NCI-H1092 treated with DMSO at 0.1 percent for 48 hours (cell line): ENCODE data around the gene GATA3.

Source experiments
- DNase-seq: peaks from one replicate; lab custom pipeline; 2025; lab: John Stamatoyannopoulos, UW

Gene GATA3

DNA sequence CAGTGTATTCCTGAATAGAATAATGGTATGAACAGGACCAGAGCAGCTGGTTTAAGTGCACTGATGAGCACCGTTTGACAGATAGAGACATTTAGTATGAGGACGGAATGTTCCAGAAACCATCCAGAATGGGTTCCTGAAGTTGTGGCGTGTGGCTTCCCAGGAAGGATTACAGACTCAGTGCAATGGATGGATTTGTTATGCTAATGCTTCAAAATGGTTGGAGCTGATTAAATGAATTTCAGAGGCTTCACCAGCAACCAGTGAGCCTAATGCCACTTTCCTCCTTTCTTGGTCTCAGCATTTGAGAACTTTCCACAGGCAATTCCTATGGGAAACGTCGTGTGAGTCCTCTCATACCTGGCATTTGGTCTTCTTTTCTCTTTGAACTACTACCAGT, 9.9 kb downstream of the GATA3 start:
- no peak for DNase-seq

DNA sequence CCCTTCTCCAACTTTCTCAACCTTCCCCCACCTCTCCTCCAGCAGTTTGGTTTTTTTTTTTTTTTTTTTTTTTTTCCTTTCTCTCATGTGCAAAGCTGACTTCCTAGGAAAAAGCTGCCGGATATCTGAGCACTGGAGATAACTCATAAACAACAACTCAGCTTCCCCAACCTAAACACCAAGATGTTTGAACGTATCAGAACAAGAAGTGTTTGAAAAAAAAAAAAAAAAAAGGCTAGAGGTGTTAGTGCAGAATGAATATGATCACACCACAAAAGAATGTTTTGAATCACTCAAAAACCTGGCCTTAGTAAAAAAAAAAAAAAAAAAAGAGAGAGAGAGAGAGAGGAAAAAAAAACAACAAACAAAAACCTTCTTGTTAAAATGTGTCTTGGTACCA, 11.2 kb downstream of the GATA3 start:
- no peak for DNase-seq

DNA sequence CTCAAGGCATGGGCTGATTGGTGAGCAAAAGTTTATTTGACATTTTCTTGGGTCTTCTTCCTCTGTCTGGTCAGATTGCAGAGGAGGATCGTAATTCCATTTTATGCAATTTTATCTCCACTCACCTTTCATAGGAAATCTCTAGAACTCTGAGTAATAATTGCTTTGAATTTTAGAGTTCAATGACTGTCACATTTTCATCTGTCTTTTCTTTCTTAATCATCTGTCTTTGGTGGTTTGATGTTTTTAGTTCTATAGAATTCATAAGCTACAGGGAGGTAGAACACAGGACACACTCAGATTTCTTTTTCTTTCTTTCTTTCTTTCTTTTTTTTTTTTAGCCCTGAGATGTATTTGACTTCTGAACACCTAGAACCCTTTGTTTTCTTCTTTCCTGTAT, 11.6 kb downstream of the GATA3 start:
- DNase-seq = no peak

DNA sequence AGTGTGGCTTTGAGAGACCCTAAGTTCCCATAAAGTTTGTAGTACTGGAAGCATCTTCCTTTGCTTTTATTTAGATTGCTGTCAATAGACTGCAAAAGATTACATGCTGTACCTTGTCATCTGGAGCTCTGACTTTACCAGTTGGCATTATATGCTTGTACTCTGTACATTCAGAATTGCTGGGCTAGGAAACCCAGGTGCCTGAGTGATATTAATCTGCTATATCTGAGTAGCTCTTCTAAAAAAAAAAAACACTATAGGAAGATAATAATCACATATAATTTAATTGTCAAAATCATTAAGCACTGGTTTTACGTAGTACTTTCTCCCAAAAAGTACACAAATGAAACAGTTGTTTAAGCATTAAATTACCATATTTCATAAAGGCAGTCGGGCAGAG, 12.3 kb downstream of the GATA3 start:
- DNase-seq = no peak

DNA sequence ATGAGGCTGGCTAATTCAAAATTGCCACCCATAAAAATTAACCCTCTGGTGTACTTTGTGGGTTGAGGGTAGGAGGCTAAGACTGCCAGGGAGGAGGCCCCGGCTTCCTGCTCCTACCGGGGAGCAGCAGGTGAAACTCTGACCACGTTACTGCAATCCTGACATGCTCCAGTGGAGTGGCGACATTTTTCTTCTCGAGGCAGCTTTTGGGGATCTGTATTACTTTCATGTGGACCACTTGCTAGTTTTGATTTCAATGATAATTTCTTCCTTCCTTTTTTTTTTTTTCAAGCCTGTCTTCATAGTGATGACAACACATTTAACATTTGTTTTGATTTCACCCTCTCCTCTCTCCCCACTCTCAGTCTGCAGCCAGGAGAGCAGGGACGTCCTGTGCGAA, 14.6 kb downstream of the GATA3 start:
- no peak for DNase-seq

DNA sequence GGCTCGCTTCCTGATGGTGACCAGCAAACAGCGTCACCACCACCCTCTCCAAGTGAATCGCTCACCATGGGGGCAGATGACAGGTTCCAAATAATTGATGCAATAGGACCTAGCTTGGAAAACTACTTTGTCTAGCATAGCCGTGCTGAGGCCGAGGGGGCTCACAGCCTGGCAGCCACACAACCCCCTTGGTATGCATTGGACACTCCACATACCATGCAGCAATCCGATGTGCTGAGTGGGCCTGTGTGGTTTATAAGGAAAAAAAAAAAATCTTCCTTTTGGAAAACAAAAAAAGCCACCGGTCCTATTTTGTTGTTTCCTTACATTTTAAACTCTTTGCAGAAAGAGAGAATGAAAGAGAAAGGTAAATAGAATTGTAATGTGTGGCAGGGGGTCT, 15.1 kb downstream of the GATA3 start:
- DNase-seq = no peak

DNA sequence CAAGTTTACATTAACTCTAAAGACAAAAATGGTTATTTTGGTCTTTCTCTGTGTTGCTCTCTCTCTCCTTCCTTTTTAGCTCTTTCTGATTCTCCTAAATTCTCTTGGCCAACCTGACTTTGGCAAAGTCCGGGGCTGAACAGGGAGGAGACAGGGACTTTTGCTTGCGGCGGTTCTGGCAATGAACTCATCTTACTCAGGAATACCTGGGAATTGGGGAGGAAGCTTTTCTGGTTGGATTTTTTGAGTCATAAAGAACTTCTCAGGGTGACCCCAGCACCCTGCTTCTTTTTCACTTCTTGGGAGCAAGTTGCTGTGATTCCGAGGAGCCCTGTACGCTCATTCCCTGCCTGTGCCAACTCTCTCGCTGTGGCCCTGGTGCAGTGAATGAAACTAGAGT, 16.0 kb downstream of the GATA3 start:
- no peak for DNase-seq

DNA sequence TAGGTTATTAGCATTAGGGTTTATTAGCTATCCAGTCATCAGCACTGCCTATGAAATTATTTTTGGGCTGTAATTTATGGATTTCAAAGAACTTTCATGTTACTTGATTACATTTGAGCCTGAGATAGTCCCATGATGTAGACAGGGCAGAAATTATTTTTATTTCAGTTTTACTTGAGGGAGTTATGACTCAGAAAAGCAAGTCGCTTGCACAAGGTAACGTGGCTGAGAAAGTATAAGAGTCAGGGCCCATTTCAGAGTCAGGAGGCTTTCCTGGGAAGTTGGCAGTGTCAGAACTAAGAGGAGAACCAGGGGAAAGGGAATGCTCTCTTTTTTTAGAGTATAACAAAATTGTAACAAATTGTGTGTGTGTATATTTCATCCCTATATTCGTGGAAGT, 16.5 kb downstream of the GATA3 start:
- no peak for DNase-seq

DNA sequence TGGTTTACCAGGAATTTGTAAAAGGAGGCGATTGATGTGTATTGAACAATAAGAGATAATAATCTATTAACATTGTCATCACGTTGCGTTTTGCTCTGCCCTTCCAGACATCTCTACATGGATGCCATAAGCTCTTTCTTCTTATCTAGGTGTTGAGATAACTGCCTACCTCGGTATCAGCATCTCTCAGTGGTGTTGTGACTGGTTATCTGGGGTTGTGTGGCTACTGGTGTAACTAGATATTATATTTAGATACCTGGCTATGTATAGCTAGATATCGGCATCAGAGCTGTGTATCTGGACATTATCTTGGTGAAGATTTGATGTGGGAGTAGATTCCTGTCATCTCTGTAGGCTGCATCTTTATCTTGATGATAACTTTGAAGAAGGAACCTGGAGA, 17.2 kb downstream of the GATA3 start:
- DNase-seq = no peak

DNA sequence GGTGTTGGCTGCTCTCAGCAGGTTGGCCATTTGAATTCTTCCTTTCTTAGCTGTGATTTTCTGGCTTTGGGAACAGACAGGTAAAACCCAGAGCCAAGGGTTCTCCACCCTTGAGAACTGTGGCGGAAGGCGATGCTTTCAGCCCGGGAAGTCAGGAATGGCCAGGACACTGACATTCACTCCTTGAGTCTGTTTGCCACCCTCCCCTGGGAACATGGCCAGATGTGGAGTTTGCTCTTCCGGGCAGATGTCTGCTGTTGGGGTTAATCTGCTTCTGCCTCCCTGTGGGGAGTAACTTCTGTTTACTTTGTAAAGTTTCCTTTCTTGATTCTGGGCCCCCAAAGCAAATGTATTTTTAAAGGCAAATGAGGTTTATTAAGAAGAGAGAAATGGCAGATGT, 17.7 kb downstream of the GATA3 start:
- no peak for DNase-seq

DNA sequence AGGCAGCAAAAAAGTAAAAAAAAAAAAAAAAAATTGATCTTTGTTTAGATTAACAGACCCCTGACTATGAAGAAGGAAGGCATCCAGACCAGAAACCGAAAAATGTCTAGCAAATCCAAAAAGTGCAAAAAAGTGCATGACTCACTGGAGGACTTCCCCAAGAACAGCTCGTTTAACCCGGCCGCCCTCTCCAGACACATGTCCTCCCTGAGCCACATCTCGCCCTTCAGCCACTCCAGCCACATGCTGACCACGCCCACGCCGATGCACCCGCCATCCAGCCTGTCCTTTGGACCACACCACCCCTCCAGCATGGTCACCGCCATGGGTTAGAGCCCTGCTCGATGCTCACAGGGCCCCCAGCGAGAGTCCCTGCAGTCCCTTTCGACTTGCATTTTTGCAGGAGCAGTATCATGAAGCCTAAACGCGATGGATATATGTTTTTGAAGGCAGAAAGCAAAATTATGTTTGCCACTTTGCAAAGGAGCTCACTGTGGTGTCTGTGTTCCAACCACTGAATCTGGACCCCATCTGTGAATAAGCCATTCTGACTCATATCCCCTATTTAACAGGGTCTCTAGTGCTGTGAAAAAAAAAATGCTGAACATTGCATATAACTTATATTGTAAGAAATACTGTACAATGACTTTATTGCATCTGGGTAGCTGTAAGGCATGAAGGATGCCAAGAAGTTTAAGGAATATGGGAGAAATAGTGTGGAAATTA, 19.4 kb downstream of the GATA3 start:
- no peak for DNase-seq

DNA sequence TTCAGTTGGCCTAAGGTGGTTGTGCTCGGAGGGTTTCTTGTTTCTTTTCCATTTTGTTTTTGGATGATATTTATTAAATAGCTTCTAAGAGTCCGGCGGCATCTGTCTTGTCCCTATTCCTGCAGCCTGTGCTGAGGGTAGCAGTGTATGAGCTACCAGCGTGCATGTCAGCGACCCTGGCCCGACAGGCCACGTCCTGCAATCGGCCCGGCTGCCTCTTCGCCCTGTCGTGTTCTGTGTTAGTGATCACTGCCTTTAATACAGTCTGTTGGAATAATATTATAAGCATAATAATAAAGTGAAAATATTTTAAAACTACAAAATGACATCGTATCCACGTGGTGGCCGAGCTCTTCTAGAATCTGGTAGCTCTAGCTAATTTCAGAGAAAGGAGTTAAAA, 20.4 kb downstream of the GATA3 start:
- DNase-seq = no peak

DNA sequence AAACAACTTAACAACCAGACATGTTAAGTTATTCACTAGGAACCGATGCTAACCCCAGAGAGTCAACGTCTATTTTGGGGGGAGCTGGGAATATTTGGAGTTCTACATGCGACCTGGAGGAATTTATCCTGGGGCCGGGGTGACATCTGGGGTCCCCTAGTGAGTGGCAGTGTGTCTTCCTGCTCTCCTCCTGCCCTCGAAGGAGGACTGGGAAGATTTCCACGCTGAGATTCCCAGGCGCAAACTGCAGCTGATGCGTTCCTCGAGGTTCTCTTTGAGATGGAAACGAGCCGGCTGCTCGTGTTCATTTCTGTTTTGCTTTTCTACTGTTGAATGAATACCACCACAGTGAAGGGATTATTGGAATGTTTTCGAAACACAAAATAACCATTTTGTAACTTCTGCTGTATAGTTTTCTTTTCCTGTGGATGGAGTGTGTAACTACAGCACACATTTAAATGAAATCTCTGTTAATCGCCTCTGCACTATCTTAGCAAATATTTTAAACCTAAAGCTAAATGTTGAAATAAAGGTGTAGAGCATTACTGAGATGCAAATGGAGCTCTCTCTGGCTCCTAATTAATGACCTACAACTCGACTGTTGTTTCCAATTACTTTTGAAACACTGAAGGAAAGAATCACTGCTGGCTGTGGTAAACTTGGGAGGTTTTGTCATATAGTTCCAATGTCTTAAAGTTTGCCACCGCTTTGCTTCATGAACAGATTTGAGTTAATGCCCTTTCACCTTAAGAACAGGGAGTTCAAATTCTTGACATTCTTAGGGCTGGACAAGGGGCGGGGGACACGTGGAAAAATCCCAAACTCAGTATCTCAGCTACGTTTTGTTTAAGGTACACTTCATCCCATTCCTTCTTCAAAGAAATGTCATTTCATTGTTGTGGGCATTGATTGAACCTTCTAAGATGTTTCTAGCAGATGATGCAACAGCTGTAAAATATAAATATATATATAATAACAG, 21.1 kb downstream of the GATA3 start:
- DNase-seq = no peak

DNA sequence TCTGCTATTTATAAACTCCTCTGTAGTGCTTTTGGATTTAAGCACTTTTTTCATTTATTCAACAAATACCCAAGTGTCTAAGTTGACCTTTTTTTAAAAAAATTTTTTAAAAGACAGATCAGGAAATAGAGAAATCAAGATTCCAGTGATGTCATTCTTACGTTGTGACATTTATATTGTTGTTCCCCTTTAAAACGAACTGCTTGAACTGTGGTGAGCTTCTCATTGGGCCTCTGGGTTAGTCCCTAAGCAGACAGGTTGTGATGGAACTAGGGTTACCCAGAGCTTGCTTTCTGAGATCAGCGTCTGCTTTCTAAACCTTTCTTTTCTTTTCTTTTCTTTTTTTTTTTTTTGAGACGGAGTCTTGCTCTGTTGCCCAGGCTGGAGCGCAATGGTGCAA, 22.4 kb downstream of the GATA3 start:
- DNase-seq = no peak

DNA sequence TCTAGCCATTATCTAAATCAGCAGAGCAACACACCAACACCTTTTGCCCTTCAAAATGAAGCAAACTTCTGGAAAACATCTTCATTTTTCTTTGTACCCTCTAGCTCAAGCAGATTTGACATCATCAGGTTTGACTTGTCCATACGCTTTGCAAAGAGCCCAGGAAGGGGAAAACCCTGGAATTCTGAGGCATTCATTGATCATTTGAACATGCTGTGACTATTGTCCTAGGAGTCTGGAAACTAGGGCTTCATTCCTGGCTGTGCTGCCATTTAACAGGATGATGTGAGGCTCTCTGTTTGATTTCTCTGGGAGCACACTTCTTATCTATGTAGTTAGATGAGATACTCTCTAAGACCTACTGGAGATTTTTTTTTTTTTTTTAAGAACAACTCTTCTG, 23.5 kb downstream of the GATA3 start:
- no peak for DNase-seq

DNA sequence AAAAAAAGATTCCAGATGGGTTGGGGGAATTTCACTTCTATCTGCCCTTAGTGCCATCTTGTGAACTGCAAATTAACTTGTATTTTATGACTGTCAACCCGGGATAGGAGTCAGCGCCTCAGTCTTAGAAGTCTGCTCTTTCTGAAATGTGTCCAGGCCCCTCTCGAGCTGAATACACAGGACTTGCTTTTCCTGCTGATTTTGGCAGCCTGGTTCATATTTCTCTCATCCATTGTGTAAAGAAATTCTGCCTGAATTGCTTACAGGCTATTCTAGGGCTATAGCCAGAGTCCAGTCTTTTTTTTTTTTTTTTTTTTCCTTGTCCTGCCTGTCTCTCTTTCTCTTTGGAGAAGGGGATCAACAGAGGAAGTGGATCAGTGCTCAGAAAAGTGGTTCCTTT, 24.6 kb downstream of the GATA3 start:
- no peak for DNase-seq

DNA sequence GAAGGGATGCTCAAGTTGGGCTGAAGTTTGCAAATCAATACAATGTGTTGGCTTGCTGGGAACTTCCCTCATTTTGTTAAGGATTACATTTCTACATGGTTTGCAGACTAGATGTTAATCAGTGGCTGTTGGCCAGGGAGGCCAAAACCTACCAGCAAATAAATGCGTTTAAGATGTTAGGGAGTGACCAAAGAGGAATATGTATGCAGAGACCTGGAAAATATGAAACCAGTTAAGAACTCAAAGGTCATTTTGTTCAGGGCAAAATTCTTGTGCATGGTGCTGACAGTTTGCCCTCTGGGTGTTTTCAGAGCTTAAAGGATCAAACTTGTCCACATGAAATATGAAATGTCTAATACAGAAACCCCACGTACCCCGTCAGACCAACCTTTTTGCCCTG, 30.3 kb downstream of the GATA3 start:
- DNase-seq = no peak

DNA sequence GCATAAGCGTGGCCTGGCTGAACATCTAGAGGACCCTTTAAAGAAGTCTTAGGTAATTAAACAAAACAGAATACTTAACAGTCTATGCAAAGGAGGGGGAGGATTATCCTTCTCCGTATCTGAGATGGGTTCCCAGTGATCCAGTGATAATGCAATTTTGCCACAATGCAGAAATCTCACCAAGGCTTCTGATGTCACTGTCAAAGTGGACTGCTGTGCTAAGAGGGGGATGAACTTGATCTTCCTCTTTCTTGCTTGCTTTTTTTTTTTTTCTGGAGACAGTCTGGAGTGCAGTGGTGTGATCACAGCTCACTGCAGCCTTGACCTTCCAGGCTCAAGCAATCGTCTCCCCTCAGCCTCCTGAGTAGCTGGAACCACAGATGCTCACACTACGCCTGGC, 30.8 kb downstream of the GATA3 start:
- no peak for DNase-seq

DNA sequence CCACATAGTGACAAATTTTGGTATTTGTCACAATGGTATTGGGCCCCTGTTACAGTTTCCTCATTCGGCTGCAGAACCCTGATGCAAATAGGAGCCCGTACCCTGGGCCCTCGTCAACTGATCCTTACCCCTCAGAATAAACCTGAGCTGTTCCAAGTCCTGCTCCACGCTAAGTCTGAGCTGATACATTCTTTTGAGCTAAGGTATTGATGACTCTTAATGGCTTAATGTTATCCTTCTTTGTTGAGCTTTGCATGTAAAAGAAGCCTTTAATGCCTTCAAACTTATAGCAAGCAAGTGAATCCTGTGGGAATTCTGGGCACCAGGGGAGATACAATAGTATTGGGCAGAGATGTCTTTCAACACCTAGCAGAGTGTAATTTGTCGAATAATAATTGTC, 31.8 kb downstream of the GATA3 start:
- DNase-seq = no peak

DNA sequence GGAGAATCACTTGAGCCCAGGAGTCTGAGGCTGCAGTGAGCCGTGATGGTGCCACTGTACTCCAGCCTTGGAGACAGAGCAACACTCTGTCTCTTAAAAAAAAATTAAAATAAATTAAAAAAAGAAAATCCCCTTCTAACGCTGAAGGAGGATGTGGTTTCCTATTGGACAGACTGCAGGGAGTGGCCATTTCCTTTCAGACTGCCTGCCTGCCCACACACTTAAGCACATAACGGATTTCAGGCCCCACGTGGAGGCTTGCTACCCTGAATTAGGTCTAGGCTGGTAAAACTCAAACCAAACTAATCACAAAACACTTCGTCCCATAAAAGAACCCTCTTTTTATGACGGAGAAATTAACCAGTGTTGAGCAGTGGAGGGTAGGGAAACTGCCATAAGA, 34.0 kb downstream of the GATA3 start:
- DNase-seq = no peak

DNA sequence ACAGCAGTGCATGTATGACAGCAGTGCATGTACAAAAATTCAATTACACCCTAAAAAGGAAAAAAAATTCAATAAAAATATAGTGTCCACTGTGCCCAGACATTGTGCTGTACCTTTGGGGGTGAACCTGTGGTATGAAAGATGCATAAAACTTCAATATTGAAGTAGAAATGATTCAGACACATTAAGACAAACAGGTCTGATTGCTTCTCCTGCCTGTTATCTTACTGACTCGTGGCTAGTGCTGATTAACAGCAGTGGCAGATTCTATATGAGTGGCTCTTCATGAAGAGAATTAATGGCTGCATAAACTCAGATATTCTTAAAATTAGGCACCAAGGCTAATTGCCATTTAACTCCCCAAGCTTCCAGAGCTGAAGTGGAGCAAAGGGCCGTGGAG, 37.9 kb downstream of the GATA3 start:
- DNase-seq = no peak

DNA sequence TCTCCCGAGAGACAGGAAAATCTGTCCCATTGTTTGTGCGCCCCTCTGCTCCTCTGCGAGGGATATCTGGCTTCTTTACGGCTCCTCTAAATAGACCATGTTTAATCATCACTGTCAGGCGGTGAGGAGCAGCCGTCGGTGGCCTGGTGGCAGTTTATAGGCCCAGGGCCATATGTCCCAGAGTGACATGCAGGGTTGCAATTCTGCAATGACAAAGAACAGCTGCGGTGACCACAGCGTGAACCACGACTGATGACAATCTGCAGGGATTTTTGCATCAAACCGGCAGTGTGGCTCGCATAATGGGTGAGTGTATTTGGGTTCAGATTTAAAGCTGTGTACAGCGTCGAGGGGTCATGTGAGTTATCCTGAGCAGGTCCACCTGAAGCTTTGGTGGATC, 41.5 kb downstream of the GATA3 start:
- DNase-seq = no peak

DNA sequence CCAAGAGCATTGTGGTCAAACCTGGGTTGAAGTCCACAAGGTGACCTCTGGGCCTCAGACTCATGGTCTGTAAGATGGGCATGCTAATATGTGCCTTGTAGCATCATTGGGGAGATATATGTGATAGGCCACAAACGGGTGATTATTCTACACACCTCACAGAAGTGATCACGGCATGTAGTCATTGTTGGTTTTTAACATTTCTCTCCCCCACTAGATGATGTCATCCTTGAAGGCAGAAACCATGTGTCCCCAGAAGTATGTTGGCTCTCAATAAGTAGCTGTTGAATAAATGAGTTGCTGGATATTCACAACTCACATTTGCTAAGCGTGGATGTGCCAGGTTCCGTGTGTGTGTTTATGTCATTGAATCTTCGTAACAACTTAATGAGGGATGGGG, 42.4 kb downstream of the GATA3 start:
- no peak for DNase-seq

DNA sequence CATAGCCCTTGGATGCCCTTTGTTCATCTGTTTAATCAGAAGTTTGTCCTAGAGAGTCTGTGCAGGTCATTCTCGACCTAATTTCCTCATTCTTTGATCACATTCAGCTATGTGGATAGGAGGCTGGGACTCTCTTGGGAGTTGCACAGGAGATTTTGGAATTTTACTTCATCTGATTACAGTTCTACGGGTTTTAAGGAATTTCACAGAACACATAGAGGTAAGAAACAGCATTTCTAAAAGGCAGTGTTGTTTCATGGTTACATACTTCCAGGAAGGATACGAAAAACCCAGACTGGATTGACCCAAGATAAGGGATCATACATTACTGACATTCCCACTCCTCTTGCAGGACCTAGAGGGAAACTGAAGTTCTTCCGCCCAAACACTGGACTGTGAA, 45.9 kb downstream of the GATA3 start:
- no peak for DNase-seq
